HepG2 (cell line): ENCODE results near the gene CALD1. TPM values are rescaled to one million over a fixed set of nuclear protein-coding genes. Genes with fewer than 3 reads are reported as not detected.

Source experiments
- ATAC-seq: fragments of 200-7000 bp; cut with Tn5 transposase; 3 replicates; pipeline ENCODE4 v1.9.1; 2020; ENCODE audit warnings: mild to moderate bottlenecking, moderate library complexity
- BruUV-seq: library from RNA; stranded (reverse); fragments of 400-500 nt; replicated peaks from 2 replicates; lab custom pipeline; 2021; lab: Mats Ljungman, UMichigan
- CTCF ChIA-PET: fragments of 300-600 bp; formaldehyde crosslinking; extraction: SDS; loops from one replicate; lab custom pipeline; 2021; ENCODE audit warnings: low total read pairs, inconsistent platforms, low intra/inter-chr PET ratio; lab: Yijun Ruan, JAX
- POLR2A ChIA-PET: fragments of 350-600 bp; sonication (Branson Sonifier 250); formaldehyde crosslinking; loops from one replicate; lab custom pipeline; 2020; ENCODE audit warnings: antibody characterized with exemption, inconsistent platforms; lab: Yijun Ruan, JAX
- DNase-seq: peaks from one replicate; pipeline ENCODE4 v3.0.0-alpha.2; 2015; ENCODE audit warnings: low spot score
- FAIRE-seq: peaks from 3 replicates; lab custom pipeline; 2011; peaks lifted over from hg19 to GRCh38; lab: Jason Lieb, UNC
- H2AFZ ChIP-seq: one replicate; pipeline ENCODE4 v1.6.1; 2011; ENCODE audit warnings: low read length, inconsistent platforms
- H3K27ac ChIP-seq: fragments of 300-600 bp; 3 replicates; pipeline ENCODE4 v1.8.0; 2011; ENCODE audit warnings: mixed run types, mild to moderate bottlenecking, mixed read lengths, low read length, inconsistent platforms; ENCODE audit not compliant: insufficient read depth; ENCODE audit errors: extremely low read length
- H3K27me3 ChIP-seq, 2 experiments: fragments of 200-600 bp in 1 of 2; 2 replicates in 1 of 2; 3 replicates in 1 of 2; pipeline versions ENCODE4 v1.6.0 to v1.8.0; 2011; ENCODE audit warnings: low read length in 2 of 2, mild to moderate bottlenecking in 2 of 2, moderate library complexity in 2 of 2, inconsistent platforms in 1 of 2; ENCODE audit not compliant: insufficient read depth in 2 of 2, control insufficient read depth in 1 of 2
- H3K36me3 ChIP-seq, 2 experiments: fragments of 200-600 bp in 1 of 2; replicated peaks in 1 of 2; 2 replicates in 1 of 2; 3 replicates in 1 of 2; pipeline versions ENCODE4 v1.5.1 to v1.8.0; 2011; ENCODE audit warnings: low read length in 2 of 2, inconsistent platforms in 1 of 2; ENCODE audit not compliant: insufficient read depth in 2 of 2, control insufficient read depth in 1 of 2
- H3K4me1 ChIP-seq: 2 replicates; pipeline ENCODE4 v1.5.1; 2012; ENCODE audit warnings: low read length, inconsistent platforms; ENCODE audit not compliant: insufficient read depth
- H3K4me2 ChIP-seq: 2 replicates; pipeline ENCODE4 v1.6.0; 2011; ENCODE audit warnings: low read depth, low read length, inconsistent platforms
- H3K4me3 ChIP-seq, 3 experiments: fragments of 200-600 bp in 1 of 3; sonication (generic), shearing (Covaris generic) in 1 of 3; replicated peaks in 1 of 3; 2 replicates each; pipeline ENCODE4 v1.5.1; 2011 to 2016; ENCODE audit warnings: low read length in 3 of 3, inconsistent platforms in 2 of 3, low read depth in 2 of 3, mild to moderate bottlenecking in 2 of 3, control low read depth in 1 of 3, mixed read lengths in 1 of 3; ENCODE audit not compliant: insufficient read depth in 1 of 3
- H3K79me2 ChIP-seq: one replicate; pipeline ENCODE4 v1.6.1; 2011; ENCODE audit warnings: low read length, inconsistent platforms; ENCODE audit not compliant: insufficient read depth
- H3K9ac ChIP-seq: 2 replicates; pipeline ENCODE4 v1.6.0; 2011; ENCODE audit warnings: mild to moderate bottlenecking, low read depth, low read length, inconsistent platforms; ENCODE audit not compliant: insufficient read depth
- H3K9me3 ChIP-seq: 2 replicates; pipeline ENCODE4 v1.5.1; 2012; ENCODE audit warnings: mild to moderate bottlenecking, low read length
- H4K20me1 ChIP-seq: 2 replicates; pipeline ENCODE4 v1.6.0; 2011; ENCODE audit warnings: inconsistent platforms, mild to moderate bottlenecking, low read length, moderate library complexity; ENCODE audit not compliant: insufficient read depth
- ARNTL ChIP-seq: sonication (generic); formaldehyde crosslinking; IDR thresholded peaks from 2 replicates; pipeline ENCODE4 v1.4.0; 2020; ENCODE audit warnings: mild to moderate bottlenecking, missing genetic modification reagents
- ATF7-NPFF ChIP-seq: sonication (generic); formaldehyde crosslinking; IDR thresholded peaks from 2 replicates; pipeline ENCODE4 v1.8.1; 2023; ENCODE audit warnings: mild to moderate bottlenecking, low read depth, missing genetic modification reagents, moderate library complexity
- ATRX ChIP-seq: sonication (generic); formaldehyde crosslinking; IDR thresholded peaks from 2 replicates; pipeline ENCODE4 v1.4.0; 2020; ENCODE audit warnings: missing genetic modification reagents, borderline replicate concordance
- ELF4 ChIP-seq: sonication (generic); formaldehyde crosslinking; IDR thresholded peaks from 2 replicates; pipeline ENCODE4 v1.5.0; 2020; ENCODE audit warnings: missing genetic modification reagents, mild to moderate bottlenecking, moderate library complexity, borderline replicate concordance
- GATAD2A ChIP-seq: IDR thresholded peaks from 2 replicates; pipeline ENCODE4 v1.6.1; 2016
- HNRNPK ChIP-seq: fragments of 200-400 bp; formaldehyde crosslinking; IDR thresholded peaks from 2 replicates; pipeline ENCODE4 v1.6.1; 2018; ENCODE audit warnings: low read length, low read depth, moderate library complexity, mild to moderate bottlenecking; ENCODE audit not compliant: poor library complexity, severe bottlenecking
- RELA ChIP-seq: sonication (generic); formaldehyde crosslinking; IDR thresholded peaks from 2 replicates; pipeline ENCODE4 v1.4.0; 2020; ENCODE audit warnings: missing genetic modification reagents
- ZNF292 ChIP-seq: sonication (generic); formaldehyde crosslinking; IDR thresholded peaks from 2 replicates; pipeline ENCODE4 v1.8.1; 2022; ENCODE audit warnings: mild to moderate bottlenecking, low read depth, missing genetic modification reagents, borderline replicate concordance
- ZNF30 ChIP-seq: sonication (generic); formaldehyde crosslinking; IDR thresholded peaks from 2 replicates; pipeline ENCODE4 v1.5.0; 2020; ENCODE audit warnings: mild to moderate bottlenecking, missing genetic modification reagents
- ZNF496 ChIP-seq: sonication (generic); formaldehyde crosslinking; IDR thresholded peaks from 2 replicates; pipeline ENCODE4 v1.8.1; 2023; ENCODE audit warnings: mild to moderate bottlenecking, moderate library complexity, missing genetic modification reagents; ENCODE audit not compliant: insufficient replicate concordance
- ZNF75D ChIP-seq: sonication (generic); formaldehyde crosslinking; IDR thresholded peaks from 2 replicates; pipeline ENCODE4 v1.8.1; 2023; ENCODE audit warnings: missing genetic modification reagents, mild to moderate bottlenecking, borderline replicate concordance
- ZNF788 ChIP-seq: sonication (generic); formaldehyde crosslinking; IDR thresholded peaks from 2 replicates; pipeline ENCODE4 v1.5.0; 2020; ENCODE audit warnings: mild to moderate bottlenecking, missing genetic modification reagents, borderline replicate concordance
- WGBS: methylation state at CpG from one replicate; pipeline ENCODE4 v1.1.6; 2017; ENCODE audit warnings: low lambda C conversion rate; 5-methylcytosine and 5-hydroxymethylcytosine counted together
- in situ Hi-C: cut with HindIII; loops from 2 replicates; pipeline ENCODE4 v1.10.0; 2017; ENCODE audit warnings: low pct_unique_long_range_greater_than_20kb; ENCODE audit not compliant: extremely low pct_ligation_motif_present
- intact Hi-C: fragments of 100-400 bp; cut with micrococcal nuclease; formaldehyde crosslinking; loops from one replicate; pipeline ENCODE4 v1.10.0; 2022; ENCODE audit not compliant: unreplicated experiment
- polyA plus RNA-seq, 8 experiments: library from polyadenylated mRNA; depleted of rRNA in 3 of 8; stranded (reverse) in 7 of 8; unstranded in 1 of 8; fragments of >200 nt; fragmentation: Illumina TruSeq in 4 of 8; extraction: Trizol in 4 of 8; gene quantifications; 2 replicates each; pipeline versions ENCODE4 v1.2.1 to v1.2.3, GENCODE V29; 2011 to 2016; ENCODE audit warnings: low read depth in 4 of 8, missing spikeins in 1 of 8, mixed read lengths in 1 of 8; ENCODE audit not compliant: insufficient read depth in 1 of 8
- total RNA-seq, 5 experiments: library from RNA; depleted of rRNA; stranded (reverse); fragments of >200 nt; fragmentation: Illumina TruSeq; extraction: Trizol; gene quantifications; 2 replicates each; pipeline ENCODE4 v1.2.3, GENCODE V29; 2016; ENCODE audit warnings: low read depth in 1 of 5
- TF ChIP-seq, protein P1 (sequence below): sonication (generic); formaldehyde crosslinking; IDR thresholded peaks from 2 replicates; pipeline ENCODE4 v1.4.0; 2020; ENCODE audit warnings: low read depth, mild to moderate bottlenecking, missing genetic modification reagents
- TF ChIP-seq, protein P2 (sequence below): sonication (generic); formaldehyde crosslinking; IDR thresholded peaks from 2 replicates; pipeline ENCODE4 v1.4.0; 2020; ENCODE audit warnings: missing genetic modification reagents; ENCODE audit errors: not compliant biosample characterization
- TF ChIP-seq, protein P3 (sequence below): sonication (generic); formaldehyde crosslinking; conservative IDR thresholded peaks from 2 replicates; pipeline ENCODE4 v1.5.0; 2020; ENCODE audit warnings: missing genetic modification reagents

Gene CALD1
- total and polyA plus RNA-seq, 2 of the 13 experiments (the other 11 are each of a cell fraction or from before 2014, with no cell fraction given), result 53.0 to 112 TPM

DNA sequence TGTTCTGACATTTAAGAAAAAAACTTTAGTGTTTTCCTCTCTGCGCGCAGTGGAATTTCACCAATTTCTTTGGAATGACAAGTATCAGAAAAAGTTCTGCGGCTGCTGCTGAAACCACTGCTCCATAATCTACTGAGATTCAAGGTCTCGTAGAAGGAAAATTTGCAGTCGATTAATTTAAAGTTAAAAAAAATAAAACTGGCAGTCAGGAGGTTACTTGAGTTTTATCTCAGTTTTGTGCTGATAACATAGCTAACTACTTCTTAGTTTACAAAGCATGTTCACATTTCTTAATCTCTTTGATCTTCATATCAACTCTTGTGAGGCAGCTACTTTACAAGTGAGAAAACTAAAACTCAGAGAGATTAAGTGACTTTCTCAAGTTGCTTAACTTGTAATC, 18.2 kb upstream of the CALD1 start:
- H3K79me2 ChIP-seq, result no peaks in the 10 kb centered on the region
- CTCF ChIA-PET, result no interaction called here
- BruUV-seq, result no TSS peak
- WGBS, result 76% methylated on average over 5 of the region's 5 CpGs
- intact Hi-C loops (no loop called here), in situ Hi-C loops (no loop called here)
- H3K27ac ChIP-seq, result no peak overlapping the region
- H4K20me1 ChIP-seq, result no peaks in the 10 kb centered on the region
- 0 out of 5 replicates have a peak, but pooled peaks cover 0 to 3% of the 10 kb centered on the region in 2 experiments for H3K27me3 ChIP-seq
- H2AFZ ChIP-seq, result no peak overlapping the region
- ATAC-seq (no peak), FAIRE-seq (no peak), DNase-seq (no peak)
- no peak overlapping the region for H3K4me3 ChIP-seq
- H3K9me3 ChIP-seq, result no peaks in the 10 kb centered on the region
- no peak overlapping the region for H3K4me2 ChIP-seq
- H3K4me1 ChIP-seq, result no peaks in the 10 kb centered on the region
- POLR2A ChIA-PET, result no interaction called here
- no peaks in the 10 kb centered on the region for H3K36me3 ChIP-seq
- TF ChIP-seq, protein P1, sequence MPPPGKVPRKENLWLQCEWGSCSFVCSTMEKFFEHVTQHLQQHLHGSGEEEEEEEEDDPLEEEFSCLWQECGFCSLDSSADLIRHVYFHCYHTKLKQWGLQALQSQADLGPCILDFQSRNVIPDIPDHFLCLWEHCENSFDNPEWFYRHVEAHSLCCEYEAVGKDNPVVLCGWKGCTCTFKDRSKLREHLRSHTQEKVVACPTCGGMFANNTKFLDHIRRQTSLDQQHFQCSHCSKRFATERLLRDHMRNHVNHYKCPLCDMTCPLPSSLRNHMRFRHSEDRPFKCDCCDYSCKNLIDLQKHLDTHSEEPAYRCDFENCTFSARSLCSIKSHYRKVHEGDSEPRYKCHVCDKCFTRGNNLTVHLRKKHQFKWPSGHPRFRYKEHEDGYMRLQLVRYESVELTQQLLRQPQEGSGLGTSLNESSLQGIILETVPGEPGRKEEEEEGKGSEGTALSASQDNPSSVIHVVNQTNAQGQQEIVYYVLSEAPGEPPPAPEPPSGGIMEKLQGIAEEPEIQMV (CRISPR knock-in tag), result no peak
- no peak overlapping the region for H3K9ac ChIP-seq

DNA sequence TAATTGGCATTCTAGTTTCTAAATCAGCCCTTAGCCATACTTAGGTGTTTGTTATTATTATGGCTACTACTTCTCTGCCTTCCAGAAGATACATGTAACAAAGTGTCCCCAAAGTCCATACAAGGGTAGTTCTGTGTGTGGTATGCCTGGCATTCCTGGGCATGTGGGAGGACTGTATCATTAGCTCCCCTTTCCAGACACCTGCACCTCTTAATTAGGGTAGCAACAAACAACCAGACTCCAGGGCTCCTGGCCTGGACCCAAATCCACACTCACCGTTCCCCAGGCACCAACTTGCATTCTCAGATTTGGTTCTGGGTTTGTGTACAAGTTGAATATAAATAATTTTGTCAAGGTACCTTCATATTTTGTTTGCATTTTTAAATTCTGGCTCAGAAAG, 15.5 kb upstream of the CALD1 start:
- intact Hi-C loops (no loop called here), in situ Hi-C loops (no loop called here)
- no peak overlapping the region for H2AFZ ChIP-seq
- 4% methylated on average over 1 of the region's 1 CpG for WGBS
- no peak for DNase-seq
- H3K79me2 ChIP-seq, result no peaks in the 10 kb centered on the region
- H3K36me3 ChIP-seq, result no peaks in the 10 kb centered on the region
- H3K9ac ChIP-seq, result no peak overlapping the region
- peaks cover 14% of the 10 kb centered on the region for H3K4me1 ChIP-seq
- BruUV-seq, result no TSS peak
- H3K27me3 ChIP-seq, result 0 out of 5 replicates have a peak, but pooled peaks cover 0 to 3% of the 10 kb centered on the region in 2 experiments
- H3K4me3 ChIP-seq, result no peak overlapping the region
- ChIA-PET CTCF (no interaction called here), POLR2A (no interaction called here)
- no peak overlapping the region for H3K4me2 ChIP-seq
- no peaks in the 10 kb centered on the region for H3K9me3 ChIP-seq
- FAIRE-seq, result no peak
- no peaks in the 10 kb centered on the region for H4K20me1 ChIP-seq
- no peak for ATAC-seq
- no peak overlapping the region for H3K27ac ChIP-seq
- TF ChIP-seq HNRNPK, result no peak
- TF ChIP-seq GATAD2A (CRISPR knock-in tag), result no peak
- TF ChIP-seq ZNF30 (CRISPR knock-in tag), result no peak
- TF ChIP-seq ATF7-NPFF (CRISPR knock-in tag), result no peak
- TF ChIP-seq ZNF292 (CRISPR knock-in tag), result no peak
- no peak for TF ChIP-seq ARNTL (CRISPR knock-in tag)
- TF ChIP-seq ZNF75D (CRISPR knock-in tag), result no peak
- no peak for TF ChIP-seq ZNF788 (CRISPR knock-in tag)
- no peak for TF ChIP-seq ELF4 (CRISPR knock-in tag)
- TF ChIP-seq RELA, result no peak
- TF ChIP-seq ATRX (CRISPR knock-in tag), result no peak
- TF ChIP-seq, protein P2, sequence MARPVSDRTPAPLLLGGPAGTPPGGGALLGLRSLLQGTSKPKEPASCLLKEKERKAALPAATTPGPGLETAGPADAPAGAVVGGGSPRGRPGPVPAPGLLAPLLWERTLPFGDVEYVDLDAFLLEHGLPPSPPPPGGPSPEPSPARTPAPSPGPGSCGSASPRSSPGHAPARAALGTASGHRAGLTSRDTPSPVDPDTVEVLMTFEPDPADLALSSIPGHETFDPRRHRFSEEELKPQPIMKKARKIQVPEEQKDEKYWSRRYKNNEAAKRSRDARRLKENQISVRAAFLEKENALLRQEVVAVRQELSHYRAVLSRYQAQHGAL (CRISPR knock-in tag), result no peak
- TF ChIP-seq ZNF496 (CRISPR knock-in tag), result no peak
- TF ChIP-seq, protein P3, sequence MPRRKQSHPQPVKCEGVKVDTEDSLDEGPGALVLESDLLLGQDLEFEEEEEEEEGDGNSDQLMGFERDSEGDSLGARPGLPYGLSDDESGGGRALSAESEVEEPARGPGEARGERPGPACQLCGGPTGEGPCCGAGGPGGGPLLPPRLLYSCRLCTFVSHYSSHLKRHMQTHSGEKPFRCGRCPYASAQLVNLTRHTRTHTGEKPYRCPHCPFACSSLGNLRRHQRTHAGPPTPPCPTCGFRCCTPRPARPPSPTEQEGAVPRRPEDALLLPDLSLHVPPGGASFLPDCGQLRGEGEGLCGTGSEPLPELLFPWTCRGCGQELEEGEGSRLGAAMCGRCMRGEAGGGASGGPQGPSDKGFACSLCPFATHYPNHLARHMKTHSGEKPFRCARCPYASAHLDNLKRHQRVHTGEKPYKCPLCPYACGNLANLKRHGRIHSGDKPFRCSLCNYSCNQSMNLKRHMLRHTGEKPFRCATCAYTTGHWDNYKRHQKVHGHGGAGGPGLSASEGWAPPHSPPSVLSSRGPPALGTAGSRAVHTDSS, result no peak
